ENCODE data around the gene TBC1D12.

TBC1D12 gene

DNA sequence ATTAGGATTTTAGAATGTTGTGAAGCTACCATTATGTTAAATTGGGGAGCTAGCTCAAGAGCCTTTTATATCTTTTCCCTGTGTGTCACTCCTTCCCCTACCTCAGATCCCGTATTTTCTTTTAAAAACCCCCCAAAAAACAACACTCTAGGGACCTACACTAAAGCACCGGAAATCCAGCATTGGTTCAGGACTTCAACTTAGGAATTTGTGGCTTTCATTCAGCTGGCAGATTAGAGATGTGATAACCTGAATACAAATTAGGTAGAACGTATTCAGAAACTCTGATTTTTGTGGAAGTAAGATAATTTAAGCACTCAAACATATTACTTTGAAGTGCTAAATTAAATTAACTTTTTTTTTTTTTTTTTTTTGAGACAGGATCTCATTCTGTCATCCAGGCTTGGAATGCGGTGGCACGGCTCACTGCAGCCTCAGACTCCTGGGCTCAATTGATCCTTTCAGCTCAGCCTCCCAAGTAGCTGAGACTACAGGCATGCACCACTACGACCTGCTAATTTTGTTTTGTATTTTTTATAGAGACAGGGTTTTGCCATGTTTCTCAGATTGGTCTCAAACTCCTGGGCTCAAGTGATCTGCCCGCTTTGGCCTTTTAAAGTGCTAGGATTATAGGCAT, 6.8 kb downstream of the TBC1D12 start:
- no peak for DNase-seq

DNA sequence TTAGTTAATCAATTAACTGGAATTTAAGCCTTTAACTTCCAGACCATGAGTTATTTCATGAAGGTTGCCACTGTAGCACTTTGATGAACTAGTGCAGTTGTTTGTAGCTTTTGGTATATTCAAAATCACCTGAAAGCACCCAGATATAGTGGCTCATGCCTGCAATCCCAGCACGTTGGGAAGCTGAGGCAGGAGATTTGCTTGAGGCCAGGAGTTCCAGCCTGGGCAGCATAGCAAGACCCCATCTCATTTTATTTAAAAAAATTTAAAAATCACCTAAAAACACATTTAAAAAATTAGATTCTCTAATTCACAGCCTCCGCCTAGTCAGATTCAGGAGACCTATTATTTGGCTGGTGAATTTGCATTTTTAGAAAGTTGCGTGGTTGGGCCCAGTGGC, 9.0 kb downstream of the TBC1D12 start:
- no peak for DNase-seq

DNA sequence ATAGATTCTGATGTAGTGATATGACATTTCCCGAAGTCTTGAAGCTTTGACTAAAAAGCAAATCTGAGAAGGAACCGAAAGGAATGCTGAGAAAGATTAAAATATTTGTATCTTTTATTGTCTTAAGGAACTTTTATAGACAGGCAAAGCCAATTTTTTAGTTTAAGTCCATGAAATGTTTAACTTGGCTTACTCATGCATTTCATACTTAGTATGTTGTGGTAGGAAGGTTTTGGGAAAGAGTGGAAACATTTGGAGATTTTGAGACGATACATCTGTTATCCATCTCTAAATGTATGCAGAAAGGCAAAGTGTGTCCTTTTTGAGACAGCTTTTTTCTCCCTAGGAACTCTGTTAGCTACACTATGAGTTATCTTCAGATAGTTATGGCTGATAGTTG, 10.1 kb downstream of the TBC1D12 start:
- DNase-seq, result no peak

DNA sequence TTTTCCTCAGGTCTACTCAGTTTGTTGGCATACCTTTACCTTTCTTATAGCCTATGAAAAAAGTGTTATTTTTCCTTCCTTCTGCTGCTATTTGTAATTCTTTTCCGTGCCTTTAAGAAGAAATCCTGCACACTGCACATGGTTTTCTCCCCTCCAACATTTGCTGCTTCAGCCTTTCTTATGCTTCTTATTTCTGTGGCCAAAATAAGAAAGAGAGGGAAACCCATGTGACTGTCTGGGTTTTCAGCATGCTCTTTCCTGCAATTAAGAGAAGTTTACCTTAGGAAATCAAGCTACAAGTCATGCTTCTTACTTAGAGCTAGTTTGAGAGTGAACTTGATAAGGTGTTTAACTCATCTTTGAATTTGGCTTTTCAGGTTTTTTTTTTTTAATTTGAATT, 11.0 kb downstream of the TBC1D12 start:
- DNase-seq, result no peak

DNA sequence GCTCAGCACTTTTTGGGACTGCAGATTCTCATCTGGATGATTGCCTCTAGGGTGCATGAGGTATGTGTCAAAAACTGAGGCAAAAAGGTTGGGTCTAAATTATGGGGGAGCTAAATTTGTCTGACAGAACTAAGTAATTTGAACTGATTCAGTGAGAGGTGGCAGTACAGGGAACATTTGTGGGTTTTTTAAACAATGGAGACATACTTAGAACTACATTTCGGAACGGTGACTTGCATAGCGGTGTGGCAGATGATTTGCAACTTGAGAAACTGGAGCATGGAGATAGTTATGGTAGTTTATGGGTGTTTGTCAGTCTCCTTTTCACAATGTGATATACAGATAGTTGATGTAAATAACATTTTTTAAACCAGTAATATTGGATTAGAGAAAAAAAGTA, 14.6 kb downstream of the TBC1D12 start:
- DNase-seq, result no peak

DNA sequence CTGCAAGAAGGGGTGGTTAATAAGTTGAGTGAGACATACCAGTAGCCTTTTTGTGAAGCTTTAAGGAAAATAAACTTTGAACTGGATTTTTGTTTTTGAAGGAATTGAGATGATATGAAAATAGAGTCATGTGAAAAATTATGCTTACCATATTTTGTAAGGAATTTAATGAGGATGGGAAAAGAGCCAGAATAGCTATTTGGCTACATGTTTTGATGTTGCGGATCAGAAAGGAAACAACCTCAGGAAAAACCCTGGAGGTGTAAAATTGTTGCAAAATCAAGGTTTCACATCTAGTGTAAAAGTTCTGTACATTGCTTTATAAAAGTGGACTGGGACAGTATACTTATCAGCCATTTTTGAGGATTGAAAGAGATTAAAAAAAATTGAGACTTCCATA, 15.0 kb downstream of the TBC1D12 start:
- DNase-seq, result no peak

DNA sequence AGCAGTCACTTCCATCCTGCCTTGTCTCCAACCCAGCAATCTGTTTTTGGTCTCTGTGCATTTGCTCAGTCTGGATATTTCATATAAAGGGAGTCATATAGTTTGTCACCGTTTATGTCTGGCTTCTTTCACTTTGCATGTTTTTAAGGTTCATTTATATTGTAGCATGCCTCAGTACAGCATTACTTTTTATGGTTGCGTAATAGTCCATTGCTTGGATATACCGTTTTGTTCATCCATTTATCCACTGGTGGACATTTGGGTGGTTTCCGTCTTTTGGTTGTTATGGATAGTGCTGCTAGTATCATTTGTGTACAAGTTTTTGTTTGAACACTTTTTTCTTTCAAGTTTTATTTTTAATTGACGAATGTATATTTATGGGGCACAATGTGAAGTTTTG, 18.2 kb downstream of the TBC1D12 start:
- DNase-seq, result no peak

DNA sequence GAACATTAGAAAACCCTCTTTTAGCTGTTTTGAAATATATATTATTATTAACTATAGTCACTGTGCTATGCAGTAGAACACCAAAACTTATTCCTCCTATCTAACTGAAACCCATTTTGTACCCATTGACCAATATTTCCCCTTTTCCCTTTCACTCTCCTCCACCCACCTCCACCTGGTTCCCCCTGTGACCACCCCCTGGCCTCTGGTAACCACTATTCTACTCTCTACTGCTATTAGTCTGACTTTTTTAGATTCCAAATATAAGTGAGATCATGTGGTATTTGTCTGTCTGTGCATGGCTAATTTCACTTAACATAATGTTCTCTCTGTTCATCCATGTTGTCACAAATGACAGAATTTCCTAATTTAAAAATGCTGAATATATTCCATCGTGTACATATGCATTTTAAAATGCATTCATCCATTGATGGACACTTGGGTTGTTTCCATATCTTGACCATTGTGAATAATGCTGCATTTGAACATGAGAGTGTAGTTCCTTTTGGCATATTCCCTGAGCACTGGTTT, 18.7 kb downstream of the TBC1D12 start:
- DNase-seq, result no peak

DNA sequence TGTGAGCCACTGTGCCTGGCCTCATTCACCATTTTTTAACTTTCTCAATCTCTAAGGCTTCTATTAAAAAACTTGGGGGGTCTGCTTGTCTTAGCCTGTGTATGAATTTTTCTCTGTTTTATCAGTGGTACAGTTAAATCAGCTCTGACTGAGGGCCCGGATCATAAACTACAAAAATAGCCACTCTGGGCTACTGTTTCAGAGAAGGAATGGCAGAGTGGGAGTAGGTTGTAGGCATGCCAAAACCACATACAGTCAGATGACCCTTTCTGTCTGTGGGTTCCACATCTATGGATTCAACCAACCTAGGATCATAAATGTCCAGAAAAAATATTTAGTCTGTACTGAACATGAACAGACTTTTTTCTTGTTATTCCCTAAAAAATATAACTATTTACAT, 21.3 kb downstream of the TBC1D12 start:
- DNase-seq, result no peak

DNA sequence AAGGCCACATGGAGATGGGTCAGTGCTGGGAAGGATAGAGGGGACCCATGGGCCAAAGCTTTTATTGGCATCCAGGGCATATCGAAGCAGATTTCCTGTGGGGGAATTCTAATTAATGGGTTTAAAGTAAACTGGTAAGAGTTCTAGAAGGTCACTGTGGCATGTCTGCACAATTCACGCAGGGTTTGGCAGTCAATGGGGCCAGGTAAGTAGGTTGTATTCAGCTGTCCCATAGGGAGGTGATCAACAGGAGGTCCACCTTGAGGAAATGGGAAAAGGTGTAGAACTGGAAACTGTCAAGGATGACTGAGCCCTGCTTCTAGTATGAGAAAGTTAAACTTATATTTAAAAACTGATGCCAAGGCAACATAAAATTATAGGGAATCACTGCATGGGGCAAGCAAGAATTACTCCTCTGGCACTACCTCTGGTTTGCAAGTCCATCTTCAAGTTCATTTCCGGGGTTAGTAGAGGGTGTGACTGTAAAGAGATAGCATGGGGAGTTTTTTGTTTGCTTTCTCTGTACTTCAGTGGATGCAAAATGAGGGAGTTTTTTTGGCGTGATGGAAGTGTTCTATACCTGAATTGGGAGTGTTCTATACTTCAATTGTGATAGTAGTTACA, 22.5 kb downstream of the TBC1D12 start:
- DNase-seq, result no peak

DNA sequence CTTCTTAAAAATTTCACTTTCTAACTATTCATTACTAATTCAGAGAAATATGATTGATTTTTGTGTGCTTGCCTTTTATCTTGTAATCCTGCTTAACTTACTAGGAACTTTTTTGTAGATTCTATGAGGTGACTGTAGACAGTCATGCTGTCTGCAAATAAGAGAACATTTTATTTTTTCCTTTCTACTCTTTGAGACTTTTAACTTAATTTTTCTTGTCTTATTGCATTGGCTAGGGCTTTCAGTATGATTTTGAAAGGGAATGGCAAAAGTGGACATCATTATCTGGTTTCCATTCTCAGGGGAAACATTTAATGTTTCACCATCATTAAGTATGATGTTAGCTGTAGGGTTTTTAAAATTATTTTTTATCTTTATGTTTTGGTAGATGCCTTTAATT, 23.6 kb downstream of the TBC1D12 start:
- DNase-seq, result no peak

DNA sequence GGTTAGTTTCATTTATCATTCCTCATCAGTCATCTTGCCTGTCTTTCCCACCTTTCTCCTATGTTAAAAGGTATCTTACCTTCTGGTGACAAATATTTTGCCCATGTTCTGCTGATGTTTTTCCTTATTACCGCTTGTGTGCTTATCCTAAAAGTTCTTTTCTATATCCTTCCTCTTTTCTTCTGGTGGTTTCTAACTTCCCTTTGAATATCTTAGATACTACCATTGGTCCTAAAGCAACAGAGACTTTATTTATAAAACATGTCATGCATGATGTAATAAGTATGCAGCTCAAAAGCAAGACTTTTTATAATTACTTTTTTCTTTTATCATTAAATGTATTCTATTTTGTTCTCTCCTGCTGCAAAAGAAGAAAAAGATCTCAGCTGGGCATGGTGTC, 24.8 kb downstream of the TBC1D12 start:
- DNase-seq, result no peak

DNA sequence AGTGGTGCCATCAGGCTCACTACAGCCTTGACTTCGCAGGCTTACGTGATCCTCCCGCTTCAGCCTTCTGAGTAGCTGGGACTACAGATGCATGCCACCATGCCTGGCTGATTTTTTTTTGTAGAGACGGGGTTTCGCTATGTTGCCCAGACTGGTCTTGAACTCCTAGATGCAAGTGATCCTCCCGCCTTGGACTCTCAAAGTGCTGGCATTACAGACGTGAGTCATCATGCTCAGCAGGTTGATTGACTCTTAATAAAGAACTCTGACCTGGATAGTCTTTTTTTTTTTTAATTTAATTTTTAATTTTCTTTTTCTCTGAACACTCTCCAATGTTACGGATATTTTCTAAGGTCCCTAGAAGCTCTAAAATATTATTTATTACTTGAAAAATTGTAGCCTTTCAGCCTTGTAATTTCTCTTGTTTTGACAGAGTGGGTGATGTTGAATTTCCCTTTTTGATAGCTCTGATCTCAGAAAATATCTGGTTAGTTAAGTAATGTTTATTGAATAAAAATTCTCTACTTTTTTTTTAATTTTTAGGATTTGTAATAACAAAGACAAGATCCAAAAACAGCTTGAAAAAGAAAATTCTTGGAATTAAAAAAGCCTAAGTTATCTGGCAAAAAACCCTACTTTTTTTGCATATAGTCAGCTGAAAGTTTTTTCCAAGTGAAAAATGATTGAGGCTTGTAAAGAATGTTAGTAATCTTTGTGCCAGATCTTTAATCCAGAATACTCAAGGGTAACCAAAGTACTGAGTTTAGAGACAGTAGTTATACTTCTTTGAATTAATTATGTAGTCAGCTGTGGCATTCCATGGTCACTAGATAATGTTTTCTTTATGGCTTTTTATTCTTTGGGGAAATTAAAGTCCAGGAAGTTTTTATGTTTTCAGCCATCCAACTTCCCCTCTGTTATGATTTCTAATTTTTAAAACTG, 26.7 kb downstream of the TBC1D12 start:
- DNase-seq, result no peak

DNA sequence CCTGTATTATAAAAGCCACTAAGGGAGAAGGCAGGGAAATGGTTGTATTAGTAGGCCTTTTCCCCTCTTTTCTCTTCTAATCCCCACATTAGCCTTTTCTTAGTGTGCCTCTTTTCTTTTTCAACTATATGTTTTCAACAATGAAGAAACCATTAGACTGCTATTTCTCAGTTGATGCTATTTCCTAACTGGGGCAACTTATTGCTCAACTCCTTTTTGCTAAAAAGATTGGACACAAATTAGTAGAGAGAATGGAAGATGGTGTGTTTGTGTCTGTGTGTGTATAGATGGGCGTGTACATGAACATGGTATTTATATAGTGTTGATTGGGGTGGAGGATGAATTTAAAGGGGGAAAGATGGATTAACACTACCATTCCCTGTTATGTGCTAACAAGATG, 28.4 kb downstream of the TBC1D12 start:
- DNase-seq, result no peak

DNA sequence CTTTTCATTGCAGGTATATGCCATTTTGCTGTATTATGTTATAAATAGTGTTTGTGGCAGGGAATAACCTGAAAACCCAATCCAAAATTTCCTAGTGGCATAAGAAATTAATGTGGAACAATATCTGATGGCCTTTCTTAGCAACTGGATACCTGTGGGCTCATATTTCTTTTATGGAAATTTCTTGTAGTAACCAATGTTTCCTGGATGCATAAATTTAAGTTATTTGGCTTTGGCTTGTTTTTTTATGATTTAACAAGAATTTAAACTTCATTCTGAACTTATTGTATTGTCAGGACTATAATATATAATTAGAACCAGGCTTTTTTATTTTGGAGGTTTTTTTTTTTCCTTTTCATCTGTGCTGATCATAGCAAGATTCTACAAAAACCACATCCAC, 30.1 kb downstream of the TBC1D12 start:
- DNase-seq, result no peak

DNA sequence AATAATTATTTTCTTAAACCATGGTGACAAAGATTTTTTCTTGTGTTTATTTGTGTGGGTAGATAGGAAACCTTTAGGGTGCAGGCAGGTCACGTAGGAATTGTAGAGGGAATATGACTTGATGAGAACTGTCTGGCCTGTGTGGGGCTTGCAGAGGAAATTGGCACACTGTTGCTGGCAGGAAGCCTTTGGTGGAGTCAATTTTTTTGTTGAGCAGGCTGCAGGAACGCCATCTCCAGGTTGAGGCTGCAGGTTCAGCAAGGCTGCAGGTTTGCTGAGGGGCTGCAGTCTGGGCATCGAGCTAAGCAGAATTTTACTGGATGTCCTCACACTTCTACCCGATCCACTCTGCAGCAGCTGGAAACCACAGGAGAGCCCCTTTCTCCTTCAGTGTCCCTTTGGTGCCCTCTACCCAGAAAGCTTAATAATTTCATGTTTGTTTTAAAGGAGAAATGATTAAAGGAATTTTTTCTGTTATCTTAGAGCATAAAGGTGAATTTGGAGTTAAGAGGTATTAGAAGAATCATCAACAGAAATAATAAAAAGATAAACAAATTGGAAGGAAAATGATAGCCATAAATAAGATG, 37.0 kb downstream of the TBC1D12 start:
- no peak for DNase-seq

DNA sequence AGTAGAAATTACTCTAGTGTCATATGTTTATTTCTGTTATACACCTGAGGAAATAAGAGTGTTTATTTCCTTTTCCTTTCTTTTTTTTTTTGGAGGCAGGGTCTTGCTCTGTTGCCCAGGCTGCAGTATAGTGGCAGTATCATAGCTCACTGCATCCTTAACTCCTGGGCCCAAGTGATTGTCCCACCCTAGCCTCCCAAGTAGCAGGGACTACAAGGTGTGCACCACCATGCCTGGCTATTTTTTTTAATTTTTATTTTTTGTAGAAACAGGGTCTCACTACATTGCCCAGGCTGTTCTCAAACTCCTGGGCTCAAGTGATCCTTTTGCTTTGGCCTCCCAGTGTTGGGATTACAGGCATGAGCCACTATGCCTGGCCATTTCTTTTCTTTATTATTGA, 37.8 kb downstream of the TBC1D12 start:
- no peak for DNase-seq

DNA sequence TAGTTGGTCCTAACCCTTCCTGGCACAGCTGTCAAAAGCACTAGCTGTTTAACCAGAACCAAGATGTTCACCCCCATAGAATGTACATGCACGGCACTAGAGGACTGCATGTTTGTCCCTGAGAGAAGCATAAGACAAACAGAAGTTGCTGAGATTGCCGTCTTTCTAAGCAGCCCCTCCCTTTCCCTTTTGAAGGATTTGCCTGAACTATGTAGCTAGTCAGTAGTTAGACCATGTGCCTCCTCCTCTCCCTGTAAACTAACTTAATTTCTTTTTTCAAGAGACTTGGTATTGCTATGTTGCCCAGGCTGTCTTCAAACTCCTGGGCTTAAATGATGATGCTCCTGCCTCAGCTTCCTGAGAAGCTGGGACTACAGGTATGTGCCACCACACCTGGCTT, 40.7 kb downstream of the TBC1D12 start:
- no peak for DNase-seq

DNA sequence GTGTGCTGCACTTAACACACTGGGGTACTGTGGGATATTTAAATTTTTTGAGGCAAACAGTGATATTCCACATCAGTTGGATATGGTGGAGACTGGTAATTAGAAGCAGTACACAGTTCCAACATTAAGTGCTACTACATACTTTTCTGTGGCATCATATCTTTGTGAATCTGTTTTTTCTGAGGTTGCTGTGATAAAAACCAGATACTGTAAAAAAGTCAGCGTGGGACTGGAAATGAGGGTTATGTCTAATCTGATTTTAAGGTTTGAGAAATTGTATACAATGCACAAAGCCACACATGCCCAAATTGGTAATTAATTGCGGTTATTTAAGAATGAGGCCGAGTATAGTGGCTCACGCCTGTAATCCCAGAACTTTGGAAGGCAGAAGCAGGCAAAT, 41.2 kb downstream of the TBC1D12 start:
- DNase-seq, result no peak

DNA sequence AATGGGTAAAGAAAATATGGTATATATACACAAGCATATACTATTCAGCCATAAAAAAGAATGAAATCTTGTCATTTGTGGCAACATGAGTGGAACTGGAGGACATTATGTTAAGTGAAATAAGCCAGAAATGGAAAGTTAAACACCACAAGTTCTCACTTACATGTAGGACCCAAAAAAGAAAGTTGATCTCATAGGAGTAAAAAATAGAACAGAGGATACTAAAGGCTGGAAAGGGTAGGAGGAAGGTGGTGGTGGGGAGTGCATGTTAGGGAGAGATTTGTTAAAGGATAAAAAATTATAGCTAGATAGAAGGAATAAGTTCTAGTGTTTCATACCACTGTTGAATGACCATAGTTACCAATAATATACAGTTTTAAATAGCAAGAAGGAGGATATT, 48.4 kb downstream of the TBC1D12 start:
- no peak for DNase-seq

DNA sequence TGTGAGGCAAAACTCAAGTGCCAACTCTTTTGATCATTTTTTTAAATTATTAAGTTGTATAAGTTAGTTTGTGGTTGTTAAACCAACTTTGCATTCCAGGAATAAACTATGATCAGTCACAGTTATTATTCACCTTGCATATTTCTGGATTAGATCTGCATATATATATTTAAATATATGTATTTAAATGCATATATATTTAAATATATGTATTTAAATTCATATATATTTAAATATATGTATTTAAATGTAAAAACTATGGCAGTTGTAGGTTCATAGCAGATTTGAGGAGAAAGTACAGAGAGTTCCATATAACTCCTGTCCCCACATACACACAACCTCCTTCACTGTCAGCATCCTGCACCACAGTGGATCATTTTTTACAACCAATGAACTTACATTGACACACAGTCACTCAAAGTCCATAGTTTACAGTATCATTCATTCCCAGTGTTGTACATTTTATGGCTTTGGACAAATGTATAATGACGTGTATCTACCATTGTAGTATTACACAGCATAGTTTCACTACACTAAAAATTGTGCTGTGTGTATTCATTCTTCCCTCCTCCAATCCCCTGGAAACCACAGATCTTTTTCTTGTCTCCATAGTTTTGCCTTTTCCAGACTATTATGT, 49.7 kb downstream of the TBC1D12 start:
- no peak for DNase-seq

DNA sequence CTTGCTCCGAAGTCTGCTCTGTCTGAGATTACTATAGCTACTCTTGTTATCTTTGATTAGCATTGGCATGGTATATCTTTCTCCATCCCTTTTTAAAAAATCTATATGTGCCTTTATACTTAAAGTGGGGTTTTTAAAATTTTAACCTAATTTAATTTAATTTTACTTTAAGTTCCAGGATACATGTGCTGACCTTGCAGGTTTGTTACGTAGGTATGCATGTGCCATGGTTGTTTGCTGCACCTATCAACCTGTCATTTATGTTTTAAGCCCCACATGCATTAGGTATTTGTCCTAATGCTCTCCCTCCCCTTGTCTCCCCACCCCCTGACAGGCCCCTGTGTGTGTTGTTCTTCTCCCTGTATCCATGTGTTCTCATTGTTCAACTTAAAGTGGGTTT, 54.6 kb downstream of the TBC1D12 start:
- no peak for DNase-seq

DNA sequence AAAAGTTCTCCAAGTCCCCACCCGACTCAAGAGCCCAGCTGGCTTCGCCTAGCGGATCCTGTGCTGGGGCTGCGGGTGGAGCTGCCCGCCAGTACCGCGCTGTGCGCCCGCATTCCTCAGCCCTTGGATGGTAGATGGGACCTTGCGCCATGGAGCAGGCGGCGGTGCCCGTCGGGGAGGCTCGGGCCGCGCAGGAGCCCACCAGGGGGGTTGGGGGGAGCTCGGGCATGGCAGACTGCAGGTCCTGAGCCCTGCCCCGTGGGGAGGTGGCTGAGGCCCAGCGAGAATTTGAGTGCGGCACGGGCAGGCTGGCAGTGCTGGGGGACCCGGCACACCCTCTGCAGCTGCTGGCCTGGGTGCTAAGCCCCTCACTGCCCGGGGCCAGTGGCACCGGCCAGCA, 57.0 kb downstream of the TBC1D12 start:
- DNase-seq, result no peak

All from activated CD8-positive, alpha-beta memory T cell treated with anti-CD3 and anti-CD28 coated beads, Interleukin-2, amount 50 U/mL, for 4 hours (primary cell).